ENCODE results near the gene RNF150. TPM values are rescaled to one million over a fixed set of nuclear protein-coding genes. Genes with fewer than 3 reads are reported as not detected.
A peak's percentile ranks its signal among the peaks of the same experiment; 100 is the strongest.

Gene RNF150
- total RNA-seq, 1 experiment from 2014 or later, result 2.7 TPM

GRCh38 chr4:141022111-141022695, 111.1 kb downstream of the RNF150 start:
- Histone ChIP-seq H3K4me3 (ENCODE audit: low read depth, low read length, poor library complexity, severe bottlenecking) (no peak overlapping the region), H3K27ac (ENCODE audit: low read depth, low read length, poor library complexity, severe bottlenecking) (peak overlapping the region; percentile 56), H3K4me1 (ENCODE audit: insufficient read depth, low read length, poor library complexity, severe bottlenecking) (peaks cover 46% of the 10 kb centered on the region), H3K36me3 (ENCODE audit: insufficient read depth, low read length, poor library complexity, severe bottlenecking) (no peaks in the 10 kb centered on the region), H3K27me3 (replicated peaks; ENCODE audit: insufficient read depth, low read depth, low read length, poor library complexity) (no peaks in the 10 kb centered on the region), H3K9me3 (ENCODE audit: low read depth, low read length, poor library complexity, severe bottlenecking) (no peaks in the 10 kb centered on the region)
- BruUV-seq (replicated peaks), result no TSS peak
- TF ChIP-seq CTCF (conservative IDR thresholded peaks at IDR 0.05; ENCODE audit: low read depth, low read length) (no peak), EZH2 (IDR thresholded peaks at IDR 0.05; ENCODE audit: borderline replicate concordance, low read depth, low read length, poor library complexity, severe bottlenecking) (no peak)
- peak; percentile 25 for DNase-seq (ENCODE audit: low spot score)
- ChIA-PET CTCF (interaction anchor here (0.6 kb wide), 1 partner anchor 111 kb away, joined by 3 read pairs; the partner anchor contains the start of gene RNF150), POLR2A (ENCODE audit: low non-redundant PET) (no interaction called here)
- intact Hi-C loops (cut with micrococcal nuclease; ENCODE audit: unreplicated experiment), result no loop called here

DNA sequence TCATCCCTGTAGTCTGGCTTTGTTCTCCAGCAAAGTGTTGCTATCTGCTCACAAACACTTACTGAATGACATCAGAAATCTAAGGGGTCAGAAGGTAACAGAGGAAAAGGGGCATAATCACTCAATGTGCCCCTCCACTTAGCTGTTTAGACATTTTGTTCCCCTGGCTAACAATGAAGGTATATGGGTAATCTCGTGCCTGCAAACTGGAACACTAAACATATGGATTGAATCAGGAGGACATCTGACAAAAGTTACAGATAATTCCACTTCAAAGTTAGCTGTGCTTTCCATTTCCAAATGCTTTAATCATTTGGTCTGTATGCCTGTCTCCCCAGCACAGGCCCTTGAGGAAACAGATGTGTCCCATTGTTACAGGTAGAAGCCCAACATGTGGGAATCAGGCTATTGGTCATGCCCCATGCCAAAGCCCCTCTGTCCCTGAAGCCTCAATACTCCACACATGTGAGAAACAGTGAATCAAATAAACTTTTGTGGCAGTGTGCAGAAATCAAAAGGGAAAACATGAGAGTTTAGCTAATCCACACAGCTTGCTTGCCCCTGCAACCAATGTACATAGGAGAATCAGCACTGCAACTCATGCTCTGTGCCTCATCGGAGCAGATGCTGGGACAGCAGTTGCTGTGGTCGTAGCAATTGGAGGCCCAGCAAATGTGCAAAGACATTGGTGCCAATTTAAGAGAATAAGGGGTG, 111.7 kb downstream of the RNF150 start:
- H3K9me3 ChIP-seq (ENCODE audit: low read depth, low read length, poor library complexity, severe bottlenecking), result no peaks in the 10 kb centered on the region
- no peaks in the 10 kb centered on the region for H3K36me3 ChIP-seq (ENCODE audit: insufficient read depth, low read length, poor library complexity, severe bottlenecking)
- BruUV-seq (replicated peaks), result no TSS peak
- TF ChIP-seq EZH2 (IDR thresholded peaks at IDR 0.05; ENCODE audit: borderline replicate concordance, low read depth, low read length, poor library complexity, severe bottlenecking) (no peak), CTCF (conservative IDR thresholded peaks at IDR 0.05; ENCODE audit: low read depth, low read length) (no peak)
- ChIA-PET CTCF (interaction anchor here (0.6 kb wide), 1 partner anchor 112 kb away, joined by 3 read pairs; the partner anchor contains the start of gene RNF150), POLR2A (ENCODE audit: low non-redundant PET) (no interaction called here)
- no peak overlapping the region for H3K4me3 ChIP-seq (ENCODE audit: low read depth, low read length, poor library complexity, severe bottlenecking)
- no peaks in the 10 kb centered on the region for H3K27me3 ChIP-seq (replicated peaks; ENCODE audit: insufficient read depth, low read depth, low read length, poor library complexity)
- H3K27ac ChIP-seq (ENCODE audit: low read depth, low read length, poor library complexity, severe bottlenecking), result peak overlapping the region; percentile 56
- DNase-seq (ENCODE audit: low spot score), result no peak
- peaks cover 46% of the 10 kb centered on the region for H3K4me1 ChIP-seq (ENCODE audit: insufficient read depth, low read length, poor library complexity, severe bottlenecking)
- intact Hi-C loops (cut with micrococcal nuclease; ENCODE audit: unreplicated experiment), result no loop called here

DNA sequence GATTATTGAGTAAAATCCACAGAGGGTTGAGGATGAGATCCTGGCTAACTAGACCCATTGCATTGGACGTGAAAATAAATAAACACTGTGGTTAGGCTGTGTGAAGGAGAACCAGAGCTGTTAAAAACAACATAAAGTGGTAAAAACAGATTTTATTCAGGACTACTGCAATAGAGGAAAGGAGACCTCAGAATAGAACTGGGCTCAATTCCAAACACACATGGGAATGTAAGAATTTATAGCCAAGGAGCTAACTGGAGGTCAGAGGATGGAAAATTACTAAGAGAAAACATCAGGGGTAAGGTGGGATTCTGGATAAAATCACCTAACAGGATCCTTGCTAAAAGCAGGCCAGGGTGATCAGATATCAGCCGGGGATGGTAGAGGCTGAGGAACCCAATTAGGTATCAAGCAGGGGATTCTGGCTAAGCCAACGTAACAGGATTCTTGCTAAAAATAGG, 112.4 kb downstream of the RNF150 start:
- no peak overlapping the region for H3K4me3 ChIP-seq (ENCODE audit: low read depth, low read length, poor library complexity, severe bottlenecking)
- no peaks in the 10 kb centered on the region for H3K27me3 ChIP-seq (replicated peaks; ENCODE audit: insufficient read depth, low read depth, low read length, poor library complexity)
- peaks cover 46% of the 10 kb centered on the region for H3K4me1 ChIP-seq (ENCODE audit: insufficient read depth, low read length, poor library complexity, severe bottlenecking)
- DNase-seq (ENCODE audit: low spot score), result no peak
- POLR2A ChIA-PET (ENCODE audit: low non-redundant PET), result no interaction called here
- CTCF ChIA-PET, result no interaction called here
- BruUV-seq (replicated peaks), result no TSS peak
- H3K27ac ChIP-seq (ENCODE audit: low read depth, low read length, poor library complexity, severe bottlenecking), result peak overlapping the region; percentile 56
- no peak for TF ChIP-seq EZH2 (IDR thresholded peaks at IDR 0.05; ENCODE audit: borderline replicate concordance, low read depth, low read length, poor library complexity, severe bottlenecking)
- TF ChIP-seq CTCF (conservative IDR thresholded peaks at IDR 0.05; ENCODE audit: low read depth, low read length), result no peak
- H3K9me3 ChIP-seq (ENCODE audit: low read depth, low read length, poor library complexity, severe bottlenecking), result no peaks in the 10 kb centered on the region
- intact Hi-C loops (cut with micrococcal nuclease; ENCODE audit: unreplicated experiment), result no loop called here
- H3K36me3 ChIP-seq (ENCODE audit: insufficient read depth, low read length, poor library complexity, severe bottlenecking), result no peaks in the 10 kb centered on the region

Data from A673 (cell line).